NCI-H1930 (cell line): Measurements from ENCODE around the gene HGF.
"Not testable (repeated sequence)": the region's sequence is repeated elsewhere in the genome, so short reads cannot be mapped to it uniquely, and the experiment has no call there.

Experiments
- DNase-seq, 2 experiments: peaks; one replicate each; lab custom pipeline; 2025; lab: John Stamatoyannopoulos, UW

Gene HGF

DNA sequence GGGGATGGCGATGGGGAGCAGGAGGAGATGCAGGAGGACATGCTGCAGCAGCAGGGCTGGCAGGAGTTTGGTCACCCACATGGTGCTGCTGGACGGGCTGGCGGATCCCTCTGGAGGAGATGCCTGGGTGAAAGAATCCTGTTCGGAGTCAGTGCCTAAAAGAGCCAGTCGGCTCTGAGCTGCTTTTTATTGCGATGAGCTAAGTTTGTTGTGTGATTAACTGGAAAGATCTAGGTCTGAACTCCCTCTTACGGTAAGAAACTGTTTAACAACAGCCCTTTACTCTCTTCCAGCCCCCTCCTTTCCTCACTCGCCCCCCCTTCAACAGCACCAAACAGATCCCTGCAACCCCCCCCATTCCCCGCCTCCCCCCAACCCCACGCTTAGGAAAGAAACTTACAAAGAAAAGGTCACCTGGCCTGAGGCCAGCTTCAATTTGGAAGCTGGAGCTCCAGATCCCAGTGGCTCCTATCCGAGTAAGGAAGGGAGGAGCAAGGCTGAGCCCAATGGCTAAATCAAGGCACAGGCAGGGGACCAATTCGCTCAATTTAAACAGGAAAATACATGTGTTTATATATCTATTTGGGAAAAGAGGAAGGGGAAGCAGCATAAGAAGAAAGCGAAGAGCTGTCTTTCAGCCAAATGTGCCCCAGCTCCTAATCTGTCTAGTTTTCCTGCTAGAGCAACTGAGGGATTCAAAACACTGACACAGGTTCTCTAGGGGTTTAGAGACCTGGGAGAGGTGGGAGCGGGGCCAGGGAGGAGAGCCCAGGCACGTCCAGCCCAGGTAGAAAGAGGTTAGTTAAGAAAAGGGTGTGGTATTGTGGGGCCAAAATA, at the start of gene HGF:
Gene HGF, minus strand, starts transcription at position 157 of the 837 bp plus-strand sequence. Its CDS starts 76 bp downstream, at position 81.
- DNase-seq = no peak

DNA sequence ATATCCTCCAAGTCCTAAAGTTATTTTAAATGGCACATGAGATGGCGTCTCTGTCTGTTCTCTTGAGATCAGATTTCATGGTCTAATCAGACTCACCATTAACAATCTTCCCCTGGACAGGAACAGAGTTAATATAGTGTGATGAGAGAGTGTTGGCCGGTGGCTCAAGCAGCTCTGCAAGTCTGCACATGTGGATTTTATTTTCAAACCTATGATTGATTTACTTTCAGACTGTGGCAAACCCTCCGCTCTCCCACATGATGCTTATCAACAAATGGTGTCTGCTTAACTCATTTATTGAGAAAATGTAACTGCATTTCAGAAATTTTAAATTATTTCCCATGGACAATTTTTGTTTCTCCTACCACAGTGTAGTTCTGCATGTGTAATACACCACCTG, 46.5 kb upstream of the HGF start:
- no peak for DNase-seq

DNA sequence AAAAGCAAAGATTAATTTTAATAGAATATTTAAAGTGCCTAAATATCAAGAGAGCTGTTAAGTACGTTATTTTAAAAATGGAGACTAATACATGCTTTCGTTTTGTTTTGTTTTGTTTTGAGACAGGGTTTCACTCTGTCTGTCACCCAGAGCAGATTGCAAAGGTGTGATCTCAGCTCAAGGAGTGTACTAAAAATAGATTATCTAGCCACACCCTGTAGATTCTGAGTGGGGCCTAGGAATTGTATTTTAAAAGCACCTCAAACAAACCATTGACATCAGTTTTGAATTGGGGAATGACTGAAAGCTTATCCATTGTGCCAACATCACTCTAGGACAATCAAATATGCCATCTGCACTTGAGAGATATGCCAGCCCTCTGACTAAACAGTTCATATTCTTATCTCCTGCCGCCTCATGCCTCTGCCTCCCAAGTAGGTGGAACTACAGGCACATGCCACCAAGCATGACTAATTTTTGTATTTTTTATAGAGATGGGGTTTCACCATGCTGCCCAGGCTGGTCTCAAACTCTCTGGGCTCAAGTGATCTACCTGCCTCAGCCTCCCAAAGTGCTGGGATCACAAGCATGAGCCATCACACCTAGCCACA, 43.1 kb upstream of the HGF start:
- not testable (repeated sequence) for DNase-seq

DNA sequence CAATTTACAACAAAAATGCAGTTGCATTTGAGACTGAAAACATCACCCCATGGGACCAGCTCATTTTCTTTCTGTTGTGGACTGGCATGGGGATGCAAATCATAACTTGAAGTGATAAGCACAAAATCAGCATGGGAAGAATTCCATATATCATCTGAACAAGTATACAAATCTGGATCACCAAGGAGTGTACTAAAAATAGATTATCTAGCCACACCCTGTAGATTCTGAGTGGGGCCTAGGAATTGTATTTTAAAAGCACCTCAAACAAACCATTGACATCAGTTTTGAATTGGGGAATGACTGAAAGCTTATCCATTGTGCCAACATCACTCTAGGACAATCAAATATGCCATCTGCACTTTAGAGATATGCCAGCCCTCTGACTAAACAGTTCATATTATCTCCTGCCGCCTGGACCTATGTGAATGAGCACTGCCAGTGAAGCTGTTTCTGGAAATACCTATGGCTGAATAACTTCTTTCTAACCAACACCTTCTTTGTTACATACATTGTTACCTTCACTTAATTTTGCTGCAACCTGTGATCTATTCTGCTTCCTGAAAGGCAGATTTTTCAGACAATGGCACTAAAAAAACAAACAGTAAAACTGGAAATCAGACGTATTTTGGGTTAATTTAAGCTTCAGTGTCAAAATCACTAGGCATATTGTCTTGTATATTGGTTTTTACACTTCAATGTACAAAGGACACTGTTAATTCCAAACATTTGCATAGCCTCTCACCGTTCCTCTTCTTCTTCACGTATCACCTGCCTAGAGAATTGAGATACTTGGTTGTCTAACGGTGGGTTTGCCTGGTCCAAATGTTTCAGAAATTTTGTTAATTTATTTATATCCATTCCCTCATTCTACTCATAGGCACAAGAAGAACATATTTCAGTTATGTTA, 42.4 kb upstream of the HGF start:
- no peak for DNase-seq

DNA sequence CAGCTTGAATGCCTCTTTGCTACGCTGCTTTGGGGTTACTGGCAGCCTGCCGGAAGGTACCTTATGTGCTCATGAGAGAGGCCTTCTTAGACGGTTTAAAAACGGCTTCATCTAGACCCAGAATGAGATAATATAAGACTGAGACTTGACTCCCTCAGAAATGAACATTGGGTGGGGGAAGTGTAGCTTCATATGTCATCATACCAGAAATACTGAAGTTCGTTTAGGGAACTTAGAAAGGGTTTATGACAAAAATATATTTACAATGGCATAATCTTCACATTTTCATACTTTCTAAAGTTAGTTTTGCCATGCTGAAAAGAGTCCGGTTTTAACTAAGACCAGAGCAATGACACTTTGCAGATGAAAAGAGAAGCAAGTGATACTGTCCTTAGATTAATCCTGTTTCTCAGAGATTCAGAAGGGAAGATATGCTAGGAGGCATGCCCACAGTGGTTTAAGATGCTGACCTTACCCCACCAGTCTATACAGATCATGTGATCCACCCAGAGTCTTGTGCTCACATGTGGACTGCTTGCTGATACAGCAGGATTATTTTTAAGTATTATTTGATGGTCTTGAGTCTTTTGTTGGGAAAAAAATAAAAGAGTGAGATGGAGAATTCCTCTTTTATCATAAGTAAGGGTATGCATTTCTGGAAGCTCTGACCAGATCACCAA, 40.8 kb upstream of the HGF start:
- DNase-seq = no peak

DNA sequence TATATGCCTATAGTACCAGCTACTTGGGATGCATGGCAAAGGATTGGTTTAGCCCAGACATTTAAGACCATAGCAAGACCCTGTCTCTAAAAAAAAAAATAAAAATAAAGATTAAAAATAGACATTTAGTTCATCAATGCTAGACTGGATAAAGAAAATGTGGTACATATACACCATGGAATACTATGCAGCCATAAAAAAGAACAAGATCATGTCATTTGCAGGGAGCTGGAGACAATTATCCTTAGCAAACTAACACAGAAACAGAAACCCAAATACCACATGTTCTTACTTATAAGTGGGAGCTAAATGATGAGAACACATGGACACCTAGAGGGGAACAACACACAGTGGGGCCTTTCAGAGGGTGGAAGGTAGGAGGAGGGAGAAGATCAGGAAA, 38.5 kb upstream of the HGF start:
- not testable (repeated sequence) for DNase-seq

DNA sequence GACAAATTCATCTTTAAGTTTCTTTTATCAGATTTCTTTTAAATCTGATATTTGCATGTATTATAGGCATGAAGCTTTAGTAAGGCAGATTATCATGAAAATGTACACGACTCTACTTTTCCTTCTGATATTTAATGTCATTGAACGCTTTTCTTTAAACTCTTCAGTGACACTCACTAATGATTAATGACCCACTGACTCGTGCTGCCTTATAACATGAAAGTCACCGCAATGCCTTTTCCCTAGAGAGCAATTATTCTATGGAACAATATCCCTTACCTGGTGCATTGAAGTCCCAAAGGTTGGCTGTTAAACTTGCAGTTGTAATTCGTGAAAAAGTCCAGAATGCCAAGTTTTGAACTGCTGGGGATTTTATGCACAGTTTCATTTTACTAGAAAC, 33.4 kb upstream of the HGF start:
- DNase-seq = no peak

DNA sequence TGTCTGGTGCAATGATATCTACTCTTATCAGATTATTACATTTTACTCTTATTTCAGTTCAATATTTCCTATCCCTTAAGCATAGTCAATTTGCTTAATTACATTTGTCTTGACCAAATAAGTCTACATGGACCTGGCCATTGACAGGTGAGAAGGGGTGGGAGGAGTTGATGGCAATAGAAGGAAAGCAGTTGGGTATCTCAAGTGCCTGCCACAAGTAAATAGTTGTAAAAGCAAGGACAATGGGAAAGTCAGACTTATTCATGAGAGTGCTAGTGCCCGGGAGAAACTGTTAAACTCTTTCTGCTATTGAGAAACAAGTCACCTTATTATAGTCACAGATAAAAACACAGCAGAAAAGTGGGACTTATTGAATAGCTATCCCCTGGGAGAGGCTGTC, 32.4 kb upstream of the HGF start:
- DNase-seq = no peak

DNA sequence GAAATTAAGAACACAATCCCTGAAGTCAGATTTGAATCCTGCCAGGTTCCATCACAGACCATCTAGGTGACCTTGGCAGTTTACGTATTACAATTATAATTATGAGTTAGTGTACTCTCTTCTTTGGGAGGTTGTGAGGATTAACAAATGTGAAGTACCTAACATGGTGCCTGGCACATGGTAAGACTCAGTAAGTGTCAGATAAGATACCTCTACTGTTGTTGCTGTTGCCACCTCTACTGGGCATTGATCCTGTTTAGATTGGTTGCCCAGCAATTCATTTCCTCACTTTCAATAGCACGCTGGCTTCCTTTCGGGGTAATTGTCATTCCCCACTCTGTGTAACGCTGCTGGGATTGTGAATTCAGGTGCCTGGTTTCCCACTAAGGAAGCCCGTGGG, 31.7 kb upstream of the HGF start:
- no peak for DNase-seq

DNA sequence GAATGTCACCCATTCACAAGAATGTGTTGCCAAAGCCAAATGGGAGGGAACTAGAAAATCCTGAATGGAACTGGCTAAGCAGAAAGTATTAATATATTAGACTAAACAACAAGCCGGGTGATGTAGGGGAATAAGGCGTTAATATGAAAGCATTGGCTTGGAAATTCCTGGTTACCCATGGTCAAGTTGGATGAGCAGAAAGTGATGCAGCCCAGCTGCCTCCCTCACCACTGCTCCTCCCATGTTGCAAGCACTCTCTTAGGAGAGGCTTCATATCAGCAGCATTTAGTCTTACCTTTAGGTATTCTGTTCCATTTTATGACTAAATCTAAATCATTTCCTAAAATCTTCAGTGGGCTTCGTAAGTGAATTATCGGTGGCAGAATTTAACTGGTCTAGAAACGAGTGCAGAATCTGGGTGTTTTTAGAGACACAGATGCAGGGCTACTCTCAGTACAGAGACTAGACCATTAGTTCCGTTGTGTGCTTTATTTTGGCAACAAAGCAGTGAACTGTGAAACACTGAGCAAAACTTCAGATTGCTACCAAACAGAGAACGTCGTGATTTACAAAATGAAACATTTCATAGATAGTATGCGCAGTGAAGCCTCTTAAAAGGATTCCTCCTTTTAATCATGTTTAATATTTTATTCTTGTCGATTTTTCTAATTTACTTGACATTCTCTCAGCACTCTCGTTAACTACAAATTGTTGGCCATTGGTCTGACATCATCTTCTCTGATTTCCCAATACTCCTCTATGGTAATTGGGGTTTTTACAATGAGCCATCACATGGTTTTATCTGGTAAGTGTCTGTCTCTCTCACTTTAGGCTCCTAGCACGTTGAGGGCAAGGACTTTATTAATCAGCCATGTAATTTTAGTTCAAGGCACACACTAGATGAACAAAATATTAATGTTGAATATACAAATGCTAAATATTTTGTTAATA, 22.0 kb upstream of the HGF start:
- no peak for DNase-seq

DNA sequence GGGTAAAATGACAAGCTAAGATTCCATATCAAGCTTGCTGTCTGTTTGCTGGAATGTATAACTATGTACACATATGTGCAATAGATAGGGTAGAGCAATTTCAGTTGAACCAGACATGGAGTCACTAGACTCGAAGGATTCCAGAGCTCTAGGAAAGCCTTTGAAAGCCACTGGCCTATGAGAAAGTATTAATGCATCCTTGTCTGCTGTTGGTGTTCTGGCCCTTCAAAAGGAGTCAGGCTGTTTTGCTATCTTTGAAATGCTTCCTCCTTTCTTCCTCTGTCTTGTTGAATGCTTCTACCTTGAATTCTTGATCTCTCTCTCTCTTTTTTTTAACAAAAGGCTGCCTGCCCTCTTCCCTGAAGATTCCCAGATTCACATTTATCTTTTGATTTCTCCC, 20.8 kb upstream of the HGF start:
- no peak for DNase-seq

DNA sequence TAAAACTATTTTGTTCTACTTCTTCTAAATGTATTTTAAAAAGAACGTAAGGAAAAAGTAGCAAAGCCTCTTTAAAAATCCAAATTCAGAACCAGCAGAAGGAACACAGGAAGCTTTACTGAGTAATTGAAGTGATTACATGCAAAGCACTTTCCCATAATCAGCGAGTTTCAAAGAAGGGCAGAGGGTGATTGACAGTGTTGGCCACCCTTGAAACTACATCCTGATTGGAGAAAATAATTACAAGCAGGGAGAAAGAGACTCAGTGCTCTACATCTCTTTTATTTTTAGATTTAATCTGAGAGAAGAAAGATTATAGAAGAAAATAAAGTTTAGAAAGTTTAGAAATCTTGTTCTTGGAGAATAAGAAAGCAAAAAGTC, 20.3 kb upstream of the HGF start:
- no peak for DNase-seq

DNA sequence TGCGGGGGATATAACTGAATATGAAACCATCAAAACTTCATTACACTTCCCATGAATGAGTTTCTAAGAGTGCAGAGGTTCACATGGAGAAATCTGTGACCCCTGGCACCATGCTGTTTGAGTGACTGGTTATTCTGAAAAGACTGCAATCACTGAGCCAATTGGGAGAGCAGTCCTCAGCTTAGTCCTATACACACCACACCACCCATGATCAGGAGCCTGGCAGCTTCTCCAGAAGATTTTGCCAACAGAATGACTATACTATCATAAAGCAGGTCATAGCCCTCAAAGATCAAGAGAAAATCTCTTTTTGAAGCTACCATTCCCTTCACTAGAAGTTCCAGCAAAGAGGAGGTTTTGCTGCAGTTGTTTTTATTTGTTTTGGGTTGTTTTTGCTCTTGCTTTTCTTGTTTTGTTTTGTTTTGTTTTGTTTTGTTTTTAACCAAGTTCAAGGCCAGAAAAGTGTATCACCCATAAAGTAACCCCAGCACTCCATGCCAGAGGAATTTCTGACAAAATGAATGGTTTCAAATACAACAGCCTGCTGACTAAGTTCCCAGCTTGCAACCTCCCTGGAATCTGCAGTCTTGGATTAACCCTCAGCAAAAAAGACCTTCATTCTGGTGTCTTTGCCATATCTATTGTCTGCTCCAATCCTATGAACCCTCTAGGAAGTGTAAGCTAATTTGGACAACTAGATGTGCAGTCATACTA, 19.7 kb upstream of the HGF start:
- no peak for DNase-seq

DNA sequence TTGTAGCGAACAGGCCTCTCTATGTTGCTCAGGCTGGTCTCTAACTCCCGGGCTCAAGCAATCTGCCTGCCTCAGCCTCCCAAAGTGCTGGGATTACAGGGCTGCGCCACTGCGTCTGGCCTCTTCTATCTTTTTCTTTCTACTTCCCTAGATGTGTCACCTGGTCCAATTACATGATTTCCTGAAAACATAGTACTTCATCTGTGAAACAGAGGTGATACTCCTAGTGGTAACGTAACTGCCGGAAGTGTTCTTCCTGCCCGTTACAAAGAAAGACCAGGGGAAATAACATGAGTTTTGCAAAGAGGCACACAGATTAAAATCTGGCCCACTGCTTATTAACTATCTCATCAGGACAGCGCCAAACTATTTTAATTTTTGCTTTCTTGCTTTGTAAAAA, 18.4 kb upstream of the HGF start:
- DNase-seq = no peak

DNA sequence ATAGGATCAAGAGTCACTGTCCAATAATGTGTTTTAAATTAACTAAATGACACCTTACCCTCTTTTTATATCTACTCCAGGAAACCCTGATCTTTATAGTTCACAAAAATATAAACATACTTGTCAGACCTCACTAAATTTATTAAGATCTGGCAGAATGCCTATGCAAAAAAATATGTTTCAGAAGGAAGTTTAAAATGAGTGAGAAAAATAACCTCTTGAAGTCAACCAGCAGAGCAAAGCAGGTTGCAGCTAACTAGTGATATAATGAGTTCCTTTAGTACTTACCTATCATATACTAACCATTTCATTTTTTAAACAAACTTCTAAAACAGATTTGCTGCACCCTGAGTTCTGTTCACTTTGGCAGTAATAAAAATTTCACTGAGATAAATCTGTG, 14.0 kb upstream of the HGF start:
- no peak for DNase-seq

DNA sequence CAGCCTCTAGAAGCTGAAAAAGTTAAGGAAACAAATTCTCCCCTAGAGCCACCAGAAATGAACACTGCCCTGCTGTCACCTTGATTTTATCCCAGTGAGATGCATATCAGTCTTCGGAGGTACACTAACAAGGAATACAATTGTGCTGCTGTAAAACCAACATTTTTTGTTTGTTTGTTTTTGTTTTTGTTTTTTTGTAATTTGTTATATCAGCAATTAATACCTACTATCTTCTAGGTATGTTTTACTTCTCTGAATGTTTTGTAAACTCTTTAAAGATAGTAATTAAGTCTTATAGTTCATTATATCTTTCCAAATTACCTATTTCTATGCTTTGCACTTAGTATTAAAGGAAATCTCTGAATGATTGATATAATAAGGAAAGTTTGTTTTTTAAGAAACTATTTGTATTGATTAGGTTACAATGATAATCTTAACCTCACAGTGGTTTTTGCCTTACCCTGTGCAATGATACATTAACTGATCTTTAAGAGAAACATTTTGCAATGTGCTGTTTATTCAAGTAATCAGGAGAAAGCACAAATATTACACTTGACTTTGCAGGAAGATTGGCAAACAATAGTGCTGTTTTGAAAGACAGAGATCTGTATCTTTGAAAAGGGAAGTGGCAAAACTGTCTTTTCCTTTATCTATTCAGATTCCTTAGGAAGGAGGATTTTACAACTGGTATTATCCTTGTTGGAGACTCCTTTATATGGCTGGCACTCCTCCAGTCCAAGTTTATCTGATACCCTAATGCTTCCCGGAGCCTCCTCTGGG, 11.3 kb upstream of the HGF start:
- DNase-seq = no peak

DNA sequence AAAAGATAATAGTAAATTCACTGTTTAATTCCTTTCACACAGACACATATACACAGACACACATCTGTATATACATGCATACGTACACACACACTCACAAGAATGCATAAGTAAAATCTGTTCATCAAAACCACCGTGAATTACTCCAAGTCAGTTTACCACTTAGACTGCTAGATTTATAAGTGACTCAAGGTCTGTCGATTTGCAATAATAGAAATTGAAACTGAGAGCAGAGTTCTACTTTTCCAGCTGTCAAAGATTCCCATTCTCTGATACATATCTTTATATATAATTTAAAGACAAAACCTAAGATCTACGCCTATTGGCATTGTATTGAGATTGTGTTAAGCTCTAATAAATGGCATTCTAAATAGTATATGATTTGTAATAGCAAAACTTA, 9.9 kb upstream of the HGF start:
- no peak for DNase-seq

DNA sequence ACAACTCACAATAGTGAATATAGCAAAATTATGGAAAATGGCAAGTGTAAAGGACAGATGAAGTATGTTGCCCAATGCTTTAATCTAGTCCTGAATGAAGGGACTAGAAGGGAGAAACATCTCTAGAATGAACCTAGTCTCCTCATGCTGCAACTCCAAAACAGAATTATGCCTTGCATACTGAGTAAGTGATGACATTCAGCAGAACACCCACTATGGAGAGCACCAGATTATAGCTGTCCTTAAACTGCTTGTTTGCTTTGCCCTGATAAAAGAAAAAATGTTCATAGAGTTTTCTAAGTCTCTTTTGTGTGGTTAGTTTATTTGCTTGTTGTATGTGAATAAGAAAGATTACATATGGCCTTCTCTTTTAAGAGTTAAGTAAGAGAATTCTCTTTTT, 7.8 kb upstream of the HGF start:
- DNase-seq = no peak

DNA sequence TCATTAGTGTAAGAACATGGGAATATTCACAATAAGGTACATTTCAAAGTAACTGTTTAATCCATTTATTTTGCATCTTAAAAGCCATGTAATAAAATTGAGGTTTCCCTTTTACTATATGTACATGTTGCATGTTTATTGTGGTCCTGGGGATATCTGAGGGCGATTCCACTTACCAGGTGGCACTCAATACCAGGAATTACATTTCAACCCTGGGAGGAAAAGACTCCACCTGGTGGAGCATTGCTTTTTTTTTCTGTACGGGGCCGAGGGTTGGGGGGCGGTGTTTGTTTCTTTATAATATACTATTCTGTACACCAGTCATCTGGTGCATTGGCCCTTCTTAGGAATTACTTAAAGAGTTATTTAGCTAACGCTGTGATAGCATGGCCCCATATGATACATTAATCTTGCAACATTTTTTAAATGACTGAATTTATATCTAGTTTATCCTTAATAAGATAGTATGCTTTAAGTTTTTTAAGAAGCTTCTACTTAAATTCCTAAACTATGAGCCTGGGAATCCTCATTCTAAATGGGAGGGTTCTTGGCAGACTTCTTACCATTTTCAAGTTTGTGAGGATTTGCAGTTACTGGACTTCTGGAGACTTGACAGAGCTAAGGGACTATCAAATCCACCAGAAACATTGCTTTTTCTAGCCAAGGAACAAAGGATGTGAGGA, 7.2 kb upstream of the HGF start:
- no peak for DNase-seq
